Measurements from ENCODE around the gene UBE3D. TPM values are rescaled to one million over a fixed set of nuclear protein-coding genes. Genes with fewer than 3 reads are reported as not detected.
A peak's percentile ranks its signal among the peaks of the same experiment; 100 is the strongest.

The UBE3D gene
- total RNA-seq, 4 donors from 2014 or later, result 6.1 to 30.3 (median 14.4) TPM

DNA sequence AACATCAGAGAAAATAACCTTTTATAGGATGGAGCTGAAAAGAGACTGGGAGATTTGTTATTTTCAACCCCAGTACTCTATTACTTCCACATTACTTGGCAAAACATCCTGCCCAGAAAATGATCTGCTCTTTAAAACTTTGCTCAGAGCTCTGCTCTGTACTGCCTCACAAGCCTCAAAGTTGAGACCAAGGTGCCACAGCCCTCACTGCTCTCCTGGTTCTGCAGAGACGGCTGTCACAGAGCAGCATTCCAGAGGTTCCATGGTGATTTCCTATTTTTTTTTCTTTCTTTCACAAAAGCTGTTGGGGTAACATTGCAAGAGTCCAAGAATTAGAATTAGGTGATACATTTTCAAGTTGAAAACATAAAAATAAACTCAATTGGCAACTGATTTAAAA, 155.2 kb downstream of the UBE3D start:
- no peaks in the 10 kb centered on the region for H3K27me3 ChIP-seq
- no peak overlapping the region for H3K4me3 ChIP-seq
- H3K27ac ChIP-seq, result no peak overlapping the region
- 83 to 87% methylated on average over 1 of the region's 1 CpG for WGBS, 2 donors (ENCODE audit: low coverage in 1 of 2)
- intact Hi-C loops (cut with DNase I; ENCODE audit: low total_unique reads) (no loop called here), in situ Hi-C loops (cut with MboI; ENCODE audit: low pct_ligation_motif_present in 1 of 4, low pct_unique_long_range_greater_than_20kb in 1 of 4, low sequenced_read_pairs in 3 of 4) (no loop called here)
- H3K4me1 ChIP-seq, result peaks cover 0 to 9% (median 0%) of the 10 kb centered on the region in 4 donors
- no peak for DNase-seq
- H3K36me3 ChIP-seq, result no peaks in the 10 kb centered on the region
- H3K9me3 ChIP-seq, result no peaks in the 10 kb centered on the region
- no peak for TF ChIP-seq POLR2A (IDR thresholded peaks at IDR 0.05)
- no peak for TF ChIP-seq POLR2AphosphoS5 (IDR thresholded peaks at IDR 0.05)
- TF ChIP-seq, protein P1, sequence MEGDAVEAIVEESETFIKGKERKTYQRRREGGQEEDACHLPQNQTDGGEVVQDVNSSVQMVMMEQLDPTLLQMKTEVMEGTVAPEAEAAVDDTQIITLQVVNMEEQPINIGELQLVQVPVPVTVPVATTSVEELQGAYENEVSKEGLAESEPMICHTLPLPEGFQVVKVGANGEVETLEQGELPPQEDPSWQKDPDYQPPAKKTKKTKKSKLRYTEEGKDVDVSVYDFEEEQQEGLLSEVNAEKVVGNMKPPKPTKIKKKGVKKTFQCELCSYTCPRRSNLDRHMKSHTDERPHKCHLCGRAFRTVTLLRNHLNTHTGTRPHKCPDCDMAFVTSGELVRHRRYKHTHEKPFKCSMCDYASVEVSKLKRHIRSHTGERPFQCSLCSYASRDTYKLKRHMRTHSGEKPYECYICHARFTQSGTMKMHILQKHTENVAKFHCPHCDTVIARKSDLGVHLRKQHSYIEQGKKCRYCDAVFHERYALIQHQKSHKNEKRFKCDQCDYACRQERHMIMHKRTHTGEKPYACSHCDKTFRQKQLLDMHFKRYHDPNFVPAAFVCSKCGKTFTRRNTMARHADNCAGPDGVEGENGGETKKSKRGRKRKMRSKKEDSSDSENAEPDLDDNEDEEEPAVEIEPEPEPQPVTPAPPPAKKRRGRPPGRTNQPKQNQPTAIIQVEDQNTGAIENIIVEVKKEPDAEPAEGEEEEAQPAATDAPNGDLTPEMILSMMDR (IDR thresholded peaks at IDR 0.05), result no peak
- TF ChIP-seq EP300 (IDR thresholded peaks at IDR 0.05; ENCODE audit: low read depth), result no peak

DNA sequence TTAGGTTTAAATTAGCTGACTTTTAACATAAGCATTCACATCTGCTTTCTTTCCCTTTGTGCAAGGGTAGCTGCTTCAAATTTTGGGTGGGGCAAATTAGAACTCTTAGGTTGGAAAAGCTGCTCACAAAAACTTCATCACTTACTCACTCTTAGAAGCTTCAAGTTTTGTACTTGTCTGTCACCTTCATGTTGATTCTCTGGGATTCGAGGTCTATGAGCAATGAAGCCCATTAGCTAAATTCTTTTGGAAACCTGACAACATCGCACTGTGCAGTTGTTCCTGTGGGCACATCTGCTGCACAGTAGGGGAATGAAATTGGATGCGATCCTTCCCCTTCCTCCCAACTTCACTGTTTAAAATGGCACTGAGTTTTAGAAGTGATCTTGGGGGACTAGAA, 156.1 kb downstream of the UBE3D start:
- Histone ChIP-seq H3K4me3 (no peak overlapping the region), H3K4me1 (peaks cover 0 to 9% (median 0%) of the 10 kb centered on the region in 4 donors), H3K27ac (no peak overlapping the region), H3K9me3 (no peaks in the 10 kb centered on the region), H3K27me3 (no peaks in the 10 kb centered on the region), H3K36me3 (no peaks in the 10 kb centered on the region)
- intact Hi-C loops (cut with DNase I; ENCODE audit: low total_unique reads) (no loop called here), in situ Hi-C loops (cut with MboI; ENCODE audit: low pct_ligation_motif_present in 1 of 4, low pct_unique_long_range_greater_than_20kb in 1 of 4, low sequenced_read_pairs in 3 of 4) (no loop called here)
- DNase-seq, result no peak
- TF ChIP-seq, protein P1 (IDR thresholded peaks at IDR 0.05), result no peak
- TF ChIP-seq POLR2A (IDR thresholded peaks at IDR 0.05) (no peak), EP300 (IDR thresholded peaks at IDR 0.05; ENCODE audit: low read depth) (no peak), POLR2AphosphoS5 (IDR thresholded peaks at IDR 0.05) (no peak)
- WGBS, 2 donors (ENCODE audit: low coverage in 1 of 2), result 64 to 91% methylated on average over 3 of the region's 3 CpGs

DNA sequence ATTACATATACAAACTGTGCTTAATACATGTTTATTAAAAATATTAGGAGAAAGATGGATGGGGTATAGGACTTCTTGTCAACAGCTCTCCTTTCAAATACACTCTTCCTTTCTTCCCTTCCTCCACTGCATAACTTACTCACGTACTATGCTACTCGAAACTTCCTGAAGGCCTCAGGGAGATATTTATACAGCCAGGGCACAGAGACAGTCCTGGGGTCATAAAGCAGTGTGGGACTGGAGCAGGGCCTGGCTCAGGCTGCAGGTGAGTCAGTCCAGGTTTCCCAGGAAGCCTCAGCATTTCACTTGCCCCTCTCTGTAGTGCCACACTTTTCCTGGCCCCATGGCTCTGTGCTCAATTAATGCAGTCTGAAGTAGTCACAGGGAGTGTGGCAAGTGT, 157.0 kb downstream of the UBE3D start:
- WGBS, 2 donors (ENCODE audit: low coverage in 1 of 2), result 61 to 83% methylated on average over 2 of the region's 2 CpGs
- H3K27ac ChIP-seq, result no peak overlapping the region
- intact Hi-C loops (cut with DNase I; ENCODE audit: low total_unique reads), result no loop called here

DNA sequence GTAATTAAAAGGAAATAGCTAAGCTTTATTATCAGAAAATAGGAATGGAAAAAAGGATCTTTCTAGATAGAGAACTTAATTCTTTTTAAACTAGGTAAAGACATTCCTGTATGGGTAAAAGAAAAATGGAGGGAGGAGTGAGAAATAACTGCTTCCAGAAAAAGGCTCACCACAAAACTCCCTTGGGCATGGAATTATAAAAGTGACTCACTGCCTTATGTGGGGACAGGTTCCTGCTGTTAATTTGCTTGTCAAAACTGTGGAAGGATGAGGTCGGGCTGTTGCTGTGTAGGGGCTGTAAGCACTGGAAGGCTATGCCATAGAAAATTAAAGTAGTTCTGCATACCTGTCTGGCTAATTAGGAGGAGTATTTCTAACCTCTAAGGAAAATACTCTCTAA, 158.7 kb downstream of the UBE3D start:
- Histone ChIP-seq H3K27ac (no peak overlapping the region), H3K27me3 (no peaks in the 10 kb centered on the region), H3K9me3 (no peaks in the 10 kb centered on the region), H3K4me1 (peaks cover 0 to 9% (median 0%) of the 10 kb centered on the region in 4 donors), H3K36me3 (no peaks in the 10 kb centered on the region), H3K4me3 (no peak overlapping the region)
- in situ Hi-C loops (cut with MboI; ENCODE audit: low pct_ligation_motif_present in 1 of 4, low pct_unique_long_range_greater_than_20kb in 1 of 4, low sequenced_read_pairs in 3 of 4), result no loop called here
- no peak for TF ChIP-seq EP300 (IDR thresholded peaks at IDR 0.05; ENCODE audit: low read depth)
- TF ChIP-seq POLR2AphosphoS5 (IDR thresholded peaks at IDR 0.05), result no peak
- no peak for TF ChIP-seq POLR2A (IDR thresholded peaks at IDR 0.05)
- TF ChIP-seq, protein P1 (IDR thresholded peaks at IDR 0.05), result no peak
- no peak for DNase-seq
- 33 to 47% methylated on average over 1 of the region's 1 CpG for WGBS, 2 donors (ENCODE audit: low coverage in 1 of 2)
- intact Hi-C loops (cut with DNase I; ENCODE audit: low total_unique reads), result no loop called here

More for the DNA sequence above, 157.0 kb downstream of the UBE3D start:
- TF ChIP-seq POLR2A (IDR thresholded peaks at IDR 0.05) (no peak), POLR2AphosphoS5 (IDR thresholded peaks at IDR 0.05) (no peak), EP300 (IDR thresholded peaks at IDR 0.05; ENCODE audit: low read depth) (no peak)
- TF ChIP-seq, protein P1 (IDR thresholded peaks at IDR 0.05), result no peak
- in situ Hi-C loops (cut with MboI; ENCODE audit: low pct_ligation_motif_present in 1 of 4, low pct_unique_long_range_greater_than_20kb in 1 of 4, low sequenced_read_pairs in 3 of 4), result no loop called here
- H3K9me3 ChIP-seq, result no peaks in the 10 kb centered on the region
- H3K4me1 ChIP-seq, result peaks cover 0 to 9% (median 0%) of the 10 kb centered on the region in 4 donors
- DNase-seq, result peak; percentile 22
- H3K36me3 ChIP-seq, result no peaks in the 10 kb centered on the region
- no peak overlapping the region for H3K4me3 ChIP-seq
- H3K27me3 ChIP-seq, result no peaks in the 10 kb centered on the region

All from transverse colon (tissue), 4 donors.